GM18858 (cell line): Measurements from ENCODE around the gene CMPK1.
"Not testable (repeated sequence)": the region's sequence is repeated elsewhere in the genome, so short reads cannot be mapped to it uniquely, and the experiment has no call there.

Source experiments
- ATAC-seq: cut with Tn5 transposase; IDR thresholded peaks from one replicate; pipeline ENCODE4 v1.9.1; 2021; ENCODE audit not compliant: unreplicated experiment

CMPK1 gene

DNA sequence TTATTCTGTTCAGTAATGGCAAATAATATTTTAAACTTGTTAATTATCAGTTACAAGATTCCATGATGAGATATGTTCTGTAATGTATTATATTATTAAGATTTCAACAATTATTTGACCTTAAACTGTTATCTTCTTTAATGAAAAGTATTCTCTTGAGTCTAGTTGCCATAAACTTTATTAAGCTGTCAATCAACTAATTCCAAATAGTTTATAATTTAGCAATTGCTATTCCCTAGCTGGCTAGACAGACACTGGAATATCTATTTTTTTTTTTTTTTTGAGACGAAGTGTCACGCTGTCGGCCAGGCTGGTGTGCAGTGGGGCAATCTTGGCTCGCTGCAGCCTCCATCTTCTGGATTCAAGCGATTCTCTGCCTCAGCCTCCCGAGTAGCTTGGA is 3.8 kb downstream of the CMPK1 start:
- no peak for ATAC-seq

GRCh38 chr1:47338249-47339077 is 4.9 kb downstream of the CMPK1 start:
- no peak for ATAC-seq

GRCh38 chr1:47340227-47340626 is 6.6 kb downstream of the CMPK1 start:
- no peak for ATAC-seq

DNA sequence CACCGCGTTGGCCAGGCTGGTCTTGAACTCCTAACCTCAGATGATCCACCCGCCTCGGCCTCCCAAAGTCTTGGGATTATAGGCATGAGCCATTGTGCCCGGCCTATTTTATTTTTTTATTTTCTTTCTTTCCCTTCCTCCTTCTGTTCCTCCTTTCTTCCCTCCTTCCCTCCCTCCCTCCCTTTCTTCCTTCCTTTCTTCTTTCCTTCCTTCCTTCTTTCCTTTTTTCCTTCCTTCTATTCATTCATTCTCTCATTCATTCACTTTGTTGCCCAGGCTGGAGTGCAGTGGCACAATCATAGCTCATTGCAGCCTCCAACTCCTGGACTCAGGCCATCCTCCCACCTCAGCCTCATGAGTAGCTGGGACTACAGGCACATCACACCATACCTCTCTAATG is 13.4 kb downstream of the CMPK1 start:
- ATAC-seq, result not testable (repeated sequence)

DNA sequence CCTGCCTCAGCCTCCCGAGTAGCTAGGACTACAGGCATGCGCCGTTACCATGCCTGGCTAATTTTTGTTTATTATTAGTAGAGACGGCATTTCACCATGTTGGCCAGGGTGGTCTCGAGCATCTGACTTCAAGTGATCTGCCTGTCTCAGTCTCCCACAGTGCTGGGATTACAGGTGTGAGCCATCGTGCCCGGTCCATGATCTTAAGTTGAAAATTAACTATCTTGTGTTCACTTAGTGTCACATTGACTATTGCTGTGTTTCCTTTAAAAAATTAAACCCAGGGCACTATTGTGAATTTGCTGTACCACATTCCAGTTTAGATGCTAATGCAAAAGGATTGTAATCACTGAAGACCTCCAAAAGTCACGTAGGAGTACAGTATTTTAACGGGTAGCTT is 14.1 kb downstream of the CMPK1 start:
- ATAC-seq, result no peak

GRCh38 chr1:47348246-47348645 is 14.7 kb downstream of the CMPK1 start:
- no peak for ATAC-seq

- ATAC-seq, result peak; percentile 83
These were observed 17.7 kb downstream of the CMPK1 start for GRCh38 chr1:47351305-47351704.

- no peak for ATAC-seq
These were observed 27.8 kb downstream of the CMPK1 start for GRCh38 chr1:47361380-47361779.

DNA sequence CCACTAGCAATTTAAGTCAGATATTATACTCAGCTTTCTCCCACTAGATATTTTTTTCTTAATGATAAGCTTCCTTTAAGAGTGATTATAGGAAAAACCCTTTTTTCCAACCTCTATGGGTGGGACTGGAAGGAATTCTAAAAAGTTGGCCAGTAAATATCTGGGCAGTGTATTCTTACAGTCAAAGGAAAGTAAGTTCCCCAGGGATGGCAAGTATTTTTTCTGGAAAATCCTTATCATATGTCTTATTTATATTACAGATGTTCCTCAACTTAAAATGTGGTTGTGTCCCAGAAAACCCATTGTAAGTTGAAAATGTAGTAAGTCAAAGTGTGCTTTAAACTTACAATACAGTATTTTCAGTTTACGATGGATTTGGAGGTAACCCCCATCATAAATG is 29.2 kb downstream of the CMPK1 start:
- ATAC-seq, result no peak

- ATAC-seq, result no peak
These were observed 34.1 kb downstream of the CMPK1 start for GRCh38 chr1:47367651-47368050.

DNA sequence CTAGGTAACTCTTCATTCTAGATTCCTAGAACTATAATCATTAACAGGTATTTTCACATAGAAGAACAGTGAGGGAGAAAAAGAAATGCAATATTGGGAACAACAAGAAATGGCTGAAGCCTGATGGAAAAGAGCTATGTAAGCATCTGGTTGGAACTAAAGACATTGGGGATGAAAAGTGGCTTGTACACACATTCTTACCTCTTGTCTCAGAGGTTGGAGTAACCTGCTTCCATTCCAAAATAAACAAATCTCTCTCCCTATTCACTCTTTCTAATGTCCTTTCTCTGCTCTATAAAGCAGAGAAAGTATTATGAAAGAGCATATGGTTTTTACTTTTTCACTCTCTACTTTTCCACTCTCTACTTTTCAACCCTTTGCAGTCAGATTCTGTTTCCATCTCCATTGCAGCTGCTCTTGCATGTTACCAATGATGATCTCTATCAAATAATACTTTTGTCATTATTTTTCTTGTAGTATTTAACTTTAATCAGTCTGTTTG is 37.5 kb downstream of the CMPK1 start:
- no peak for ATAC-seq

DNA sequence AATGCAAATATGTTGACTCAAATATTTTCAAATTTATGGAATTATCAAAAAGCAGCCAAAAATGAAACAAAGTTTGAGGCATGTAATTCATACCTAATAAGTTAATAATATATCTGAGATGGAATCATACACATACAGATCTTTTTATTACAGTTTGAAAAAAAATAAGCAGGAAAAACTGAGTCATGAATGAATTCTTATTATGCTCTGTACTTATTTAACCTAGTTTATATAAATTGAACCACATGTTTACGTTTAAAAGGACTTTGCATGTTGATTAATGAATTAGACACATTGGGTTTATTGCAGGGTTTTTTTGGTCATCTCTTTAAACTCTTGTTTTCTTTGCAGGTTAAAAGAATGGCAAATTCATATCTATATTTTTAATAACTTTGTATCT is 40.9 kb downstream of the CMPK1 start:
- ATAC-seq, result no peak

DNA sequence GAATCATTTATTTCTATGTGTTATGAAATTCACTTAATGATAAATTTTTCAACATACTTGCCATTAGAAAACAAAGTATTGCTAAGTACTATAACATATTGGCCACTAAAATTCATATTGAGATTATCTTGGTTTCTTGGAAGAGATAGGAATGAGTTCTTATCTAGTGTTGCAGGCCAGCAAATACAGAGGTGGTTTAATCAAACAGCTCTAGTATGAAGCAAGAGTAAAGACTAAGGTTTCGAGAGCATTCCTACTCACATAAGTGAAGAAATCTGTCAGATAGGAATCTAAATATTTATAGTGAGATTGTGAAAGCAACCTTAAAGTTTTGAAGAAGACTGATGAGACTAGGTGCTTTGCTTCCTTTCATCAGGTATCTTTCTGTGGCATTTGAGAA is 44.6 kb downstream of the CMPK1 start:
- ATAC-seq, result no peak

- no peak for ATAC-seq
These were observed 47.1 kb downstream of the CMPK1 start for GRCh38 chr1:47380699-47381098.

DNA sequence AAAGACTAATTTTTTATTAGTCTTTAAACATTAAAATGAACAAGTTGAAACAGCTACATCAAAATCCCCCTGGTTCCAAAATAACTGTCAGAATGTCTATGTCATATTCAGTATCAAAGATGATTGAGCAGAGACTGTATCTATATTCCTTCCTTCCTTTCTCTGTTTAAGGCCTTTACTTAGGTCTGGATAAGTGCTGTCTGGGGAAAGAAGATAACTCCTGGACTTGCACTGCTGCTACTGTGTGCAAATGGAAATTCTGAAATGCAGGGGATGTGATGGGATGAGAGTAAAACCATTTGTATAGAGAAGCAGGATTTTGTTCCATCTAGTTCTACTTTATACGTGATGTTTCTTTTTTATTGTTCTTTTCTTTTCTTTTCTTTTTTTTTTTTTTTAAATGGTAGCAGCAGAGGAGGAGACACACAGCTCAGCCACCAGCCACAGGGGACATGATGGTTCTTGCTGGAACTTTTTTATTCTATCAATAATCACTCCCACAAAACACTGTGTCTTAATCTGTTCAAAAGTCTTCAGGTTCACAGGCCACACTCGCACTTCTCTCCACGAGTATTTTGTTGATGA is 48.9 kb downstream of the CMPK1 start:
- no peak for ATAC-seq

DNA sequence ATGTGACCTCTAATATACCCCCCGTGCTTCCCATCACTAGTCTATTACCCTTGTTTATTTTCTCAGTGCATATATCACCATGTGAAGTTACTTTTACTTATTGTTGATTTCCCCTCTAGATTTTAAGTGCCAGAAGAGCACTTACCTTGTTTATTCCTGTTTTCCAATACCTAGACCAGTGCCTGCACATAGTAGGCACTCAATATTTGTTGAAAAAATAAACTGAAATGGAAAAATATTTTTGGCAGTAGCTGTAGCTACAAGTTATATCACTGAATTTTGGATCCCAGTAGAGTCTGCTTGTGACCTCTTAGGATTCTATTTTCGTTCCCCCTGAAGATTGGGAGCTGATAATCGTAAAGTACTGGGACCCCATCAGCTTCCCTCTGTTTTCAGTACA is 50.5 kb downstream of the CMPK1 start:
- no peak for ATAC-seq

DNA sequence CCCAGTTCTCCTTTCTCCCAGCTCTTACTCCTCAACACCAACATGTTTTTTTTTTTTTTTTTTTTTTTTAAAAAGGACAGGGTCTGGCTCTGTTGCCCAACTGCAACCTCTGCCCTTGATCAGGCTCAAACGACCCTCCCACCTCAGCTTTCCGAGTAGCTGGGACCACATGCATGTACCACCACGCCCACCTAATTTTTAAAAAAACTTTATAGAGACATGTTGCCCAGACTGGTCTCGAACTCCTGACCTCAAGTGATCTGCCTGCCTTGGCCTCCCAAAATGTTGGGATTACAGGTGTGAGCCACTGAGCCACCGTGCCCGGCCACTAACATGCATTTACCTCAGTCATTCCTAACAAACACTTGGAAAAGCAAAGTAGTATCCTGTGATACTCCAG is 51.4 kb downstream of the CMPK1 start:
- ATAC-seq, result no peak

GRCh38 chr1:47386268-47386667 is 52.7 kb downstream of the CMPK1 start:
- ATAC-seq, result no peak

GRCh38 chr1:47388030-47388890 is 54.7 kb downstream of the CMPK1 start:
- ATAC-seq, result no peak

GRCh38 chr1:47388891-47389238 is 55.3 kb downstream of the CMPK1 start:
- ATAC-seq, result peak; percentile 55

GRCh38 chr1:47389731-47390130 is 56.1 kb downstream of the CMPK1 start:
- ATAC-seq, result no peak

DNA sequence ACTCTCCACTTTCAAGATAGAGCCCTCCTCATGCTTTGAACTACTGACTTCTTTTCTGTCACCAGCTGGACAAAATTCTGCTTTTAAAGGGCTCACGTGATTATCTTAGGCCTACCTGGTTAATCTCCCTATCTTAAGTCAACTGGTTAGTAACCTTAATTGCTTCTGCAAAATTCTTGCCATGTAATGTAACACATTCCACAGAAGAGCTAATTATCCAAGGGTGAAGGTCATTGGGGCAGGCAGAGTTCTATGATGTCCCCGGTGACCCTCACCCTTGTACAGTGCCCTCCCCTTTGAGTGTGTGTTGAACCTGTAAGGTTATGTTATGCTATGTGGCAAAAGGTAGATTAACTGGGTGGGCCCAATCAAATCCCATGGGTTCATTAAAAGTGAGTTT is 57.3 kb downstream of the CMPK1 start:
- no peak for ATAC-seq
